ENCODE data around the gene PCBP3. TPM values are rescaled to one million over a fixed set of nuclear protein-coding genes. Genes with fewer than 3 reads are reported as not detected.
"Not testable (repeated sequence)": the region's sequence is repeated elsewhere in the genome, so short reads cannot be mapped to it uniquely, and the experiment has no call there.

The PCBP3 gene
- total RNA-seq, 1 donor from 2014 or later: 7.6 TPM

DNA sequence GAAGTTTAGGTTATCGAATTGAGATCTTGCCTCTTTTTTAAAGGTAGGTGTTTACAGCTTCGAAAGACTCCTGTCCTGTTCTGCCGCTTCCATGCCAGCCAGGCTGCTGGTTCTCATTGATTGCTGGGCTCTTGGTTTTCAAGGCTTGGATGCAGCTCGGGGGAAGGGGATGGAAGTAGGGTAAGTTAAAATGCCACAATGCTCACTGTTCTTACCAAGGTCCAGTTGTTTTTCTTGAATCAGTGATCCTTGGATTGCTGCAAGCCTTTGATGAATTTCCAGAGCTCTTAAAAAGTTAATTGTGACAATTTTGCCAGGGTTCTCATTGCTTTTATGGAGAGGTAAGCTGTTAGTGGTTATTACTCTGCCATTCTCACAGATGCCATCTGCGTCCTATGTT is 74.9 kb downstream of the PCBP3 start:
- peaks cover 28% of the 10 kb centered on the region for H3K27me3 Mint-ChIP-seq (ENCODE audit: unreplicated experiment)

DNA sequence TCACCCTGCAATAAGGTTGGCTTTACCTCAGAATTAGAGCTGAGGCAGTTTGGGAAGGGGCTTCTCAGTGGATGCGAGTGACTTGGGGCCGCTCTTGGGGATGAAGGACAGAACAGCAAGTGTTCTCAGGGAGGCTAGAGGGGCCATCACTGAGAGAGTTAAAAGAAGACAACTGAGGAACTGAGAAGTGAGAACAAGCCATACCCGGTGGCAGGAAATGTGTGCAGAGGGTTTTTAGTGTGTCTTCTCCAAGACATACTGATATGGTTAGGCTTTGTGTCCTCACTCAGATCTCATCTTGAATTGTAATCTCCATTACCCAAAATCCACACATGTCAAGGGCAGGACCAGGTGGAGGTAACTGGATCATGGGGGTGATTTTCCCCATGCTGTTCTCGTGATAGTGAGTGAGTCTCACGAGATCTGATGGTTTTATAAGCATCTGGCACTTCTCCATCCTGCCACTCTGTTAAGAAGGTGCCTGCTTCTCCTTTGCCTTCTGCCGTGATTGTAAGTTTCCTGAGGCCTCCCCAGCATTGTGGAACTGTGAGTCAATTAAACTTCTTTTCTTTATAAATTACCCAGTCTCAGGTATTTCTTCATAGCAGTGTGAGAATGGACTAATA is 75.8 kb downstream of the PCBP3 start:
- H3K27me3 Mint-ChIP-seq (ENCODE audit: unreplicated experiment): peaks cover 29% of the 10 kb centered on the region
- no peak for DNase-seq (ENCODE audit: extremely low spot score, unreplicated experiment)
- H3K36me3 Mint-ChIP-seq (ENCODE audit: unreplicated experiment): no peaks in the 10 kb centered on the region
- peaks cover 6% of the 10 kb centered on the region for H3K9me3 Mint-ChIP-seq (ENCODE audit: unreplicated experiment)
- no peak overlapping the region for H3K4me3 Mint-ChIP-seq (ENCODE audit: unreplicated experiment)
- H3K27ac Mint-ChIP-seq (ENCODE audit: unreplicated experiment): no peak overlapping the region
- no peaks in the 10 kb centered on the region for H3K4me1 Mint-ChIP-seq (ENCODE audit: unreplicated experiment)
- no peak for TF ChIP-seq CTCF (IDR thresholded peaks at IDR 0.05)

More for the DNA sequence above, 74.9 kb downstream of the PCBP3 start:
- no peak for TF ChIP-seq CTCF (IDR thresholded peaks at IDR 0.05)
- H3K9me3 Mint-ChIP-seq (ENCODE audit: unreplicated experiment): peaks cover 9% of the 10 kb centered on the region
- DNase-seq (ENCODE audit: extremely low spot score, unreplicated experiment): no peak
- no peaks in the 10 kb centered on the region for H3K4me1 Mint-ChIP-seq (ENCODE audit: unreplicated experiment)
- H3K27ac Mint-ChIP-seq (ENCODE audit: unreplicated experiment): no peak overlapping the region
- H3K36me3 Mint-ChIP-seq (ENCODE audit: unreplicated experiment): no peaks in the 10 kb centered on the region
- no peak overlapping the region for H3K4me3 Mint-ChIP-seq (ENCODE audit: unreplicated experiment)

GRCh38 chr21:45720204-45720603 is 76.7 kb downstream of the PCBP3 start:
- not testable (repeated sequence) for H3K9me3 Mint-ChIP-seq (ENCODE audit: unreplicated experiment); H3K4me1 Mint-ChIP-seq (ENCODE audit: unreplicated experiment); H3K4me3 Mint-ChIP-seq (ENCODE audit: unreplicated experiment); DNase-seq (ENCODE audit: extremely low spot score, unreplicated experiment); H3K27ac Mint-ChIP-seq (ENCODE audit: unreplicated experiment); H3K36me3 Mint-ChIP-seq (ENCODE audit: unreplicated experiment)
- peaks cover 30% of the 10 kb centered on the region for H3K27me3 Mint-ChIP-seq (ENCODE audit: unreplicated experiment)

DNA sequence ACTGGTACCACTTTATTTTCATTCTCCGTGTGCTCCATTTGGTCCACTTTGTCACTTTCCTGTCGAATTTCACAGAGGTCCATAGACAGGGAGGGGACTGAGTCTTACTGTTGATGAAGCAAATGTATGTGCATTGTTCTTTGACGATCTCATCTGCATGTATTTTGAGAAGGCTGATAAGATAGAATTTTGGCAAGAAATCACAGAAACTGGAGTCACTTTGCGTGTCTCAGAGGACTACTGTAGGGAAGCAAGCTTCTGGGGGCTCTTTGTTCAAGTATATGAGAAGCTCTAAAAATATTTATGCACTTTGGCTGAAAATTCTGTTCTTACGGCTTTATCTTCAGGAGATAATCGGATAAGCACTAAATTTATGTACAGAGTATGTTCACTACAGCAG is 78.1 kb downstream of the PCBP3 start:
- H3K4me1 Mint-ChIP-seq (ENCODE audit: unreplicated experiment): no peaks in the 10 kb centered on the region
- H3K4me3 Mint-ChIP-seq (ENCODE audit: unreplicated experiment): no peak overlapping the region
- no peak overlapping the region for H3K27ac Mint-ChIP-seq (ENCODE audit: unreplicated experiment)
- H3K36me3 Mint-ChIP-seq (ENCODE audit: unreplicated experiment): no peaks in the 10 kb centered on the region
- H3K9me3 Mint-ChIP-seq (ENCODE audit: unreplicated experiment): no peaks in the 10 kb centered on the region
- H3K27me3 Mint-ChIP-seq (ENCODE audit: unreplicated experiment): peaks cover 25% of the 10 kb centered on the region
- DNase-seq (ENCODE audit: extremely low spot score, unreplicated experiment): no peak
- TF ChIP-seq CTCF (IDR thresholded peaks at IDR 0.05): no peak

DNA sequence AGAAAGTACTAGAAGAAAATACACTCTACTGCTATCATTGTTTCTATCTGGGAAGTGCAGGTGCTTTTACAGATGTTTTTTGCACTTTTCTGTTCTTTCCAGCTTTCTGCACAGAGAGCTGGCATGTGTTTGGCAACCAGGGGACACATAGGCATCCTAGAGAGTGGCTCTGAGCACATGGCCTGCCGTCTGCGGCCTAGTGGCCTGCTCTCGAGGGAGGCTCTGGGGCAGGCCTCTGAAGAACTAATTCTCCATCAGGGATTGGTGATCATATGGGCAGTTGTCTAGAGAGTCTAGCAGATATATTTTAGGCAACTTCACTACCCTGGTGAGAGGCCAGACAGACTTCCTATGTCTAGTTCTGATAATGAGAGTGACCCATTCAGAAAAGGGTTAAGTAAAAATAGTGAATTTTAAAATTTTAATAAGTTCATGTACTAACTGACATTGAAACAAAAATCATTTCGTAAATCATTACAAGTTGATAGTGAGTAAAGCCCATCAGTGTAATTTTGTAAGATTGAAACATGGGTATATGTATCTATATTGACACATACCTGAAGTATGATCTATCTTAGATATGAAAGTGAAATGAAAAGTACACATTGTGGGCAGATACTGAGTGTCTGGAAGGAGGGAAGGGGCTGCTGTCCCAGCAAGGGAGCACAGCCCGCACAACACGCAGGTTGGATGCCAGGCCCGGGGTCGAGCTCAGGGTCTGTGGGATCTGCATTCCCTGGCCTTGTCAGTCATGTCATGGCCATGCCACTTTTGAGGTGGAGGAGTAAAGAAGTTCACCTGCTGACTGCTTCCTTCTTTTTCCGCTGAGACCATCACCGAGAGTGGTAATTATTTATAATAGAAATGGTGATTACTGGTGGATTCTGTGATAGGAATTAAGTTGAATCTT is 79.8 kb downstream of the PCBP3 start:
- peak; percentile 76 for DNase-seq (ENCODE audit: extremely low spot score, unreplicated experiment)
- Mint-ChIP-seq H3K4me3 (ENCODE audit: unreplicated experiment) (no peak overlapping the region), H3K27me3 (ENCODE audit: unreplicated experiment) (peaks cover 23% of the 10 kb centered on the region), H3K9me3 (ENCODE audit: unreplicated experiment) (no peaks in the 10 kb centered on the region), H3K27ac (ENCODE audit: unreplicated experiment) (no peak overlapping the region), H3K36me3 (ENCODE audit: unreplicated experiment) (no peaks in the 10 kb centered on the region), H3K4me1 (ENCODE audit: unreplicated experiment) (no peaks in the 10 kb centered on the region)
- TF ChIP-seq CTCF (IDR thresholded peaks at IDR 0.05): no peak
